SH-SY5Y (cell line): ENCODE data around the gene PSORS1C1.

ENCODE experiments used
- GATA2 ChIP-seq: IDR thresholded peaks from 2 replicates; pipeline ENCODE4 v1.6.1; 2011; ENCODE audit warnings: mild to moderate bottlenecking, low read depth, low read length
- GATA3 ChIP-seq: IDR thresholded peaks from 2 replicates; pipeline ENCODE4 v1.6.1; 2011; ENCODE audit warnings: low read depth, mild to moderate bottlenecking, low read length, moderate library complexity

The PSORS1C1 gene

GRCh38 chr6:31114541-31114878, at the start of gene PSORS1C1:
Gene PSORS1C1 (plus strand): TSS chr6:31114800. CDS start chr6:31129633, 14,833 bp downstream.
- TF ChIP-seq GATA2 = no peak
- no peak for TF ChIP-seq GATA3

- TF ChIP-seq GATA2 (no peak), GATA3 (no peak)
Observed at GRCh38 chr6:31065556-31065955, 49.0 kb upstream of the PSORS1C1 start.

- TF ChIP-seq GATA2 = no peak
- TF ChIP-seq GATA3 = no peak
Observed at GRCh38 chr6:31068669-31069340, 45.8 kb upstream of the PSORS1C1 start.

GRCh38 chr6:31070711-31071197, 43.8 kb upstream of the PSORS1C1 start:
- TF ChIP-seq GATA3 = no peak

GRCh38 chr6:31074401-31074800, 40.2 kb upstream of the PSORS1C1 start:
- TF ChIP-seq GATA3 (no peak), GATA2 (no peak)

GRCh38 chr6:31075528-31075927, 39.1 kb upstream of the PSORS1C1 start:
- no peak for TF ChIP-seq GATA2
- TF ChIP-seq GATA3 = no peak

GRCh38 chr6:31076611-31077010, 38.0 kb upstream of the PSORS1C1 start:
- TF ChIP-seq GATA3 (no peak), GATA2 (no peak)

- no peak for TF ChIP-seq GATA3
- 0 out of 2 replicates have a peak, but pooled peaks have one; percentile 18 for TF ChIP-seq GATA2
Observed at GRCh38 chr6:31079656-31080261, 34.8 kb upstream of the PSORS1C1 start.

GRCh38 chr6:31081872-31082271, 32.7 kb upstream of the PSORS1C1 start:
- TF ChIP-seq GATA2 = no peak
- TF ChIP-seq GATA3 = no peak

- TF ChIP-seq GATA3 = no peak
- no peak for TF ChIP-seq GATA2
Observed at GRCh38 chr6:31083742-31084354, 30.8 kb upstream of the PSORS1C1 start.

GRCh38 chr6:31086788-31087440, 27.7 kb upstream of the PSORS1C1 start:
- no peak for TF ChIP-seq GATA2
- TF ChIP-seq GATA3 = no peak

GRCh38 chr6:31087494-31088089, 27.0 kb upstream of the PSORS1C1 start:
- TF ChIP-seq GATA2 (no peak), GATA3 (no peak)

- TF ChIP-seq GATA2 (no peak), GATA3 (no peak)
Observed at GRCh38 chr6:31090275-31090972, 24.2 kb upstream of the PSORS1C1 start.
